Astrocyte of the hippocampus (primary cell): ENCODE measurements around the gene NUMA1.
A peak's percentile ranks its signal among the peaks of the same experiment; 100 is the strongest.

Experiments used
- DNase-seq: peaks from one replicate; pipeline ENCODE4 v3.0.0; 2011; ENCODE audit warnings: low read depth, low spot score

NUMA1 gene

DNA sequence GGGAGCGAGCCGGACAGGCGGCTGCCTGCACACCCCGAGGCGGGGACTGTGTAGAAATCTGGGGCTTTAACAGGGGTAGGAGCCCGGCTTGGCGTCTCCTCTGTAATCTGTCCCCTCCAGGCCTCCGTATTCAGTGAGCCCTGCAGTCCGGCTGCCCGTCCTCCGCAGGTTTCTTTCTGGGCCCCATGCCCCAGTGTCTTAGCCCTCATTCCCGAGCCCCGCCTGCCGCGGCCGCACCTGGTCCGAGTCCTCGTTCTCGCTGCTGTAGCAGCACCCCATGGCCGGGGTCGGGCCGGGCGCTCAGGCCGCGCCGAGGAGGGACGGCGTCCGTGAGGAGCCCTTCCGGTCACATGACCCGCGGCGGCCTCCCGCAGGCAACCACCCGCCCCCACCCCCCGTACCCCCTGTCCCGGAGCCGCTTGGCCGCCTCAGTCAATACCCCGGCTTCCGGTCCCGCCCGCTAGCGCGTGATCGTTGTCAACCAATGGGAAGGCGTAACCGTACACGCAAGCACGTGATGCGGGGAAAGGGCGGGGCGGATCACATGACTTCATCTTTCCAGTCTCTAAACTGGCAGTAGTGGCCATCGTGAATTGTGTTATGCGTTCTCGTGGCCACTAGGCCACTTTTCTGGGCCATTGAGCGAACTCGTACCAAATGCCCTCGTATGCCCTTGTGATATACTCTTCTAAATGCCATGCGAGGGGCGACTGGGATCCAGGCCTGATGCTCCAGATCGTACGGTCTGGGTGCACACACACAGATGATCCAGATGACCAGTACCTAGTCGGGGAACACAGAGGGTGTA is 22.8 kb upstream of the NUMA1 start, which contains the start of gene LAMTOR1:
TSS of gene LAMTOR1 (minus strand) at position 352 of the 808 bp plus-strand sequence. CDS start at position 279, 73 bp downstream.
- peak; percentile 99 for DNase-seq

DNA sequence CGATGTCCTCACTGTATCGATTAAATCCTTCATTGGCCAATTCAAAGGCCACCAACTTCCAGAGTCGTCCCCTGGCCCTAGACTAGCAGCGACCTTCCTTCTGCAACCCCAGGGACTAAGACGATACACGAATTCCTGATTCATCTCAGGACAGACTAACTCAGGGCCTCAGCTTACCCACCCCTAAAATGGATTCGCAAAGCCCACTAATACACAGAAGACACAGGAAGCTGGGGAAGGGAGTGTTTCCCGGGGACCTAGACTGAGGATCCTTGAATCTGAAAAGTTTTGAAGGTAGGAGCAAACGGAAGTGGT is 22.2 kb upstream of the NUMA1 start:
- DNase-seq = no peak

DNA sequence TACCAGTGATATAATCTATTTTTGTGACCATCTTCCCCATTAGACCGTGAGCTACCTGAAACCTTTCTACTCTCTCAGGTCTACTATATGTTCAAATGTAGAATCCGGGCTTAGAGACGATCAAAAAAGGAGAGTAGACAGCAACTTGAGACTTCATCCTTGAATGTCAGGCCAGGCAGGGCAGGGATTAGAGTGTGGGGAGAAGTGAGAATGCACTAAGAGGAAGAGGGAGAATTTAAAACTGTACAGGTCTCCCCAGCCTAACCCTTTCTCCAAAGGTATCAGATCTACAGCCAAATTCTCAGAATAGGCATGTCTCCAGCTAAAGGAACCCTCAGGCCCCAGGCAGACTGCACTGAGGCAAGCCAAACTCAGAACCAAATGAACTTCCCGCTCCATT is 21.8 kb upstream of the NUMA1 start:
- DNase-seq = peak; percentile 22

GRCh38 chr11:72100462-72100861 is 20.1 kb upstream of the NUMA1 start:
- no peak for DNase-seq

DNA sequence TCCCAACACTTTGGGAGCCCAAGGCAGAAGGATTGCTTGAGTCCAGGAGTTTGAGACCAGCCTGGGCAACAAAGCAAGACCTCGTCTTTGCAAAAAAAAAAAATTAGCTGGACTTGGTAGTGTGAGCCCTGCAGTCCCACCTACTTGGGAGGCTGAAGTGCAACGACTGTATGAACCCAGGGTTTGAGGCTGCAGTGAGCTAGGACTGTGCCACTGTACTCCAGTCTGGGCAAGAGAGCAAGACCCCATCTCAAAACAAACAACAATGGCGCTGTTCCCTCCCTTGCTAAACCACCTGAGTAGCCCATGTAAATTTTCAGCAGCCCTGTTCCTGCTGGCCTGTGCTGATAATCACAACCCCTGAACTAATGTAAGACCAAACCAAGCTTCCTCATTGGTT is 19.7 kb upstream of the NUMA1 start:
- no peak for DNase-seq

- DNase-seq = no peak
These were observed 18.4 kb upstream of the NUMA1 start for GRCh38 chr11:72098741-72099140.

DNA sequence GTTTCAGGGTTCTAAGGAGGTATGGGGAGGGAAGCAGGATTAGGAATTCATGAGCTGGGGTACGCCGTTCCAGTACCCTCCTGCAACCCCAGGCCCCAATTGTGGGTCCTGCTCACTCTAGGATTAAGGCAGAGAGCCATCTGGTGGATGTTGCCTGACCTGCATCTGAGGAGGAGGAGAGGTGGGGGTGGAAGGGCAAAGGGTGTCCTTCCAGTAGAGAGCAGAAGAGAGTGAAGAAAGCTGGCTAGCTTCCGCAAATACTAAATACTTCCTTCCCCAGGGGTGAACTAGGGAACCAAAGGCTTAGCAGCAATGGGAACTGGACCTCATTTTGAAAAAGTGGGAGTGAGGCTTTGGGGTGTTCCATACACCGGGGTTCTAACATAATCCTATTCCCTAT is 10.9 kb upstream of the NUMA1 start:
- DNase-seq = peak; percentile 78

GRCh38 chr11:72088076-72088808 is 7.9 kb upstream of the NUMA1 start:
- no peak for DNase-seq

- peak; percentile 23 for DNase-seq
These were observed 5.4 kb upstream of the NUMA1 start for GRCh38 chr11:72085621-72086351.

- no peak for DNase-seq
These were observed 4.6 kb upstream of the NUMA1 start for GRCh38 chr11:72084965-72085364.

- no peak for DNase-seq
These were observed 3.7 kb upstream of the NUMA1 start for GRCh38 chr11:72084076-72084475.

DNA sequence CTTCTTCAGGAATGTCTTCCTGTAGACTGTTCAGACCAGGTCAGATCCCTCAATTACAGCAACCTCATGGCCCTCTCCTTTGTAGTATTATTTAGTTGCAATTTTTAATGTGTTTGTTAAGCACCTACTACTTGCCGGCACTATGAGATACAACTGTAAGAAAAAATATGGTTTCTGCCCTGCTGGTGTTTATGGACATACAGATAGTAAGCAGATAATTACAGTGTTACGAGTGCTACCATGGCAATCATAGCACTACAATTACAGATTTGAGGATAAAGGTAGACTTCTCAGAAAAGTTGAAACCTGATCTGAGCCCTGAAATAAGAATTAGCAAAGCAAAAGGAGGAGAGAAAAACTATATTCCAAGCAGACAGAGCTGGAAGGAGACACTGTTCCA is 3.1 kb upstream of the NUMA1 start:
- DNase-seq = no peak

- DNase-seq = no peak
These were observed 1.6 kb upstream of the NUMA1 start for GRCh38 chr11:72081821-72082453.

DNA sequence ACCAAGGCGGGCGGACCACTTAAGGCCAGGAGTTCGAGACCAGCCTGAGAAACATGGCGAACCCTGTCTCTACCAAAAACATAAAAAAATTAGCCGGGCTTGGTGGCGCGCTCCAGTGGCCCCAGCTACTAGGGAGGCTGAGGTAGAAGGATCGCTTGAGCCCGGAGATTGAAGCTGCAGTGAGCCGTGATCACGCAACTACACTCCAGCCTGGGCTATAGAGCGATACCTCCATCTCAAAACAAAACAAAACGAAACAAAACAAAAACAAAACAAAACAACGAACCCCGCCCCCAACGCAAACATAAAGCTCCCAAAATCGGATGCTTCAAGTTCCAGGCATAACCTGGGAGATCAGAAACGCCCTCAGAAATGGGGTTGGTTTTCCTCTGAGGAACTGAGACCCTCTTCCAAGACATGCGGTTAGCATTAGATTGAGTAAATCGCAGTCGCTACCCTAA is 872 bp upstream of the NUMA1 start:
- no peak for DNase-seq

- no peak for DNase-seq
These were observed 470 bp downstream of the NUMA1 start for GRCh38 chr11:72079819-72080325.

DNA sequence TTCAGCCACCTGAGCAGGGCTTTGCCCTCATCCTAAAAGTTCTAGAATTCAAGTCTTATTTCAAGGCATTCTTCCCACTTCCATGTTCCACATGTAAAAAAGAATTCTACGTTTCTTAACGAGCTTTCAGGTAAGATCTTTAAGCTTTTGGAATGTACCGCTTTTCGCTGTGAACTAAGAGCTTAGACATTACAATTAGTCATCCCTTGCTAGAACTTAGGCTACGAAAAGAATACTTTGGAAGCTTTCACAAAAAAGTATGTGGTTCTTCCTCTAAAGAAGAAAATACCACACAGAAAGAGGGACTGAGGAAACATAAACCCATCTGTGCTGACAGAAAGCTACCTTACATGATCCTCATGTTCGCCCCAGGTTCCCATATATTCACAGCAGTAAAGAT is 1.9 kb downstream of the NUMA1 start:
- peak; percentile 47 for DNase-seq

GRCh38 chr11:72075756-72076155 is 4.6 kb downstream of the NUMA1 start:
- DNase-seq = no peak

GRCh38 chr11:72075109-72075508 is 5.2 kb downstream of the NUMA1 start:
- no peak for DNase-seq

DNA sequence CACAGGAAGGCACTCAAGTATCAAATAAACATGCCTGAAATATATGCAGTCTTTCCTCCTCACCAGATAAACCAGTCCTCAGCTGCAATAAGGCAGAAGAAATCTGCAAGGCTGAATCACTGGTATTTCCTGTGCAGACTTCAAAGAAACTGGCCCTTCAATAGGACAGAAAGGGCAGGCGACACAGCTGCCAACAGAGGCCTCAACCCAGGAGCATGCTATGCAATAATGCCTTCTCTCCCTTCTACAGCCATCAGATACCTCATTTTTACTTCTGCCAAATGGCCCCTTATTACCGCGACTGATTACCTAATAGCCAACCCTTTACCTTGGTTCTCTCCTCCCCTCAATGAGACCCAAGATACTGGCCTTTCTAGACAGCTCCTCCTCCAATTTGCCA is 8.0 kb downstream of the NUMA1 start:
- DNase-seq = peak; percentile 83

GRCh38 chr11:72070491-72070890 is 9.9 kb downstream of the NUMA1 start:
- no peak for DNase-seq

DNA sequence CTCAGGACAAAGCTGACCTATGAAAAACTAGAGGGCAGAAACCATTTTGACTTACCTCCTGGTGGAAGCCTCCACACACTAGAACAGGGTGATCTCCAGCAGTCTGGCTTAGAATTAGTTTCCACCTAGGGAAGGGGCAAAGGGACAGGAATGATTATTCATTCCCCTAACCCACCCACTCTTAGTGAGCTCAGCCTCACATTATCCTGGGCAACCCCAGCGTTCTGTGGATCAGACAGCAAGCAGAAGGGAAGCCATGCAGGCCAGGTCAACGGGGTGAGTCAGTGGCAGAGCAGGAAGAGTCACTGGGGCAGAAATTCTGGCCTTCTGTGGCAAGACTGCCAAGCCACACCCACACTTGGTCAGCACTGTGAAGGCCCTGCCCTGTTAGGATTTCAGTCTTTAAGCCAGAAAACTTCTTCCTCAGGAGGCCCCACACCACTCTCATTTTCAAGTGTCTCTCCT is 10.5 kb downstream of the NUMA1 start:
- peak; percentile 84 for DNase-seq

DNA sequence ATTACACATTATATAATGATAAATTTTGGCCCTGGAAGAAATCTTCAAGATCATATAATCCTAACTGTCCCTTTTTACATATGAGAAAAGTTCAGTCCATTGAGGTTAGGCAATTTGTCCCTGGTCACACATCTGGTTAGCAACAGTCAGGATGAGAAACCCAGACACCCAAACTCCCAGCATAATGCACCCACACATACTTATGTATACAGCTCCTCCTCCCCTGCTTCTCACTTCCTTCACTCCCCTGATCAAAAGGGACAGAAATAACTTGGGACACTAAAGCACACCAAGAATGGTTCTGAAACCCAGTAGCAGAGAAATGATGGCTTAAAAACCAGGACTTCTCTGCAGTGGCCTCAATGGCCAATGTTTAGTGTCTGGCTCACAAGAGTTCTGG is 11.1 kb downstream of the NUMA1 start:
- no peak for DNase-seq
